DMS 273 treated with DMSO at 0.1 percent for 48 hours (cell line): ENCODE results near the gene VPS29.
"Not testable (repeated sequence)": the region's sequence is repeated elsewhere in the genome, so short reads cannot be mapped to it uniquely, and the experiment has no call there.

Experiments used
- DNase-seq: peaks from one replicate; lab custom pipeline; 2025; lab: John Stamatoyannopoulos, UW

VPS29 gene

GRCh38 chr12:110520876-110521712, 19.2 kb upstream of the VPS29 start:
- not testable (repeated sequence) for DNase-seq

DNA sequence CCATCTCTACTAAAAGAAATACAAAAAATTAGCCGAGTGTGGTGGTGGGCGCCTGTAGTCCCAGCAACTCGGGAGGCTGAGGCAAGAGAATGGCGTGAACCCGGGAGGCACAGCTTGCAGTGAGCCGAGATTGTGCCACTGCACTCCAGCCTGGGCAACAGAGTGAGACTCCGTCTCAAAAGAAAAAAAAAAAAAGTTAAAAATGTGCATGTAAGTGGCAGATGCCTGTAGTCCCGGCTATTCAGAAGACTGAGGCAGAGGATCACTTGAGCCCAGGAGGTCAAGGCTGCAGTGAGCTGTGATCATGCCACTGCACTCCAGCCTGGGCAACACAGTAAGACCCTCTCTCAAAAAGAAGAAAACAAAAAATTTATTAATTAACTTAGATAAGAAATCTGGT, 16.1 kb upstream of the VPS29 start:
- DNase-seq, result not testable (repeated sequence)

- DNase-seq, result no peak
Measured at GRCh38 chr12:110516995-110517394, 15.1 kb upstream of the VPS29 start.

DNA sequence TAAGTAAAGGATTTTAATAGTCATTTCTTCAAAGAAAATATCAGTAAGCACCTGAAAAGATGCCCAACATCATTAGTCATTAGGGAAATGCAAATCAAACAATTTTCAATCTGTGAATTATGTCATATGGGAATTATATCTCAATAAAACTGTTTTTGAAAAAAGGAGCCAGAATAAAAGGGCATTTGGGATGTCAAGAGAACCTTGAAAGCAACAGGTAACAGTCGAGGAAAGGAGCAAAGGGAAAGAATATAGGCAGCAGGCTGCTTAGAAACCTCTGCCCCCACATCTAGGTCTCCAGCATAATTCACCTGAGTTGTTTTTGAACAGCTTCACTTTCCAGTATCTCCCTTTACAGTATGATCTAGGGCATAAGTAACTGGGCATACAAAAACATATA, 12.5 kb upstream of the VPS29 start:
- no peak for DNase-seq

GRCh38 chr12:110513842-110514241, 11.9 kb upstream of the VPS29 start:
- DNase-seq, result no peak

DNA sequence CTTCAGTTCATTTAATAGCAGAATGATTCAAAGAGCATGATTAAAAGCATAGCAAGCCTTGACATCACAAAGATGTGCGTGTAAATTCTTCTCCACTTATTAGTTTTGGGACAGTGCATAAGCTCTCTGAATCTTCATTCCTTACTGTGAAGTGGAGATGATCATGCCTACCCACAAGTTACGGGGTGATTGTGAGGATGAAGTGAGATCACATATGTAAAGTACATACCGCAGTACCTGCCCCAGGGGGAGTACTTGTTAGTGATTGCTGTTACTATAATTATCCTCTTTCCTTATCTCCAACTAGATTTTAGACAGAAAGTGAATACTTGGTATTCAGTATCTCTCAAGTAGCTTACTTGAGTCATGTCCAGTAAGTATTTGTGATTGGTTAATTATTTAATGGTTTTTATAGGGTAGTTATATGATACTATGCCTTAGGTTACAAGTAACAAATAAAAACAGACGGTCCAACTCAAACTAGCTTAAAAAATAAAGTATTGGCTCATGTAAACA, 6.2 kb upstream of the VPS29 start:
- DNase-seq, result no peak

DNA sequence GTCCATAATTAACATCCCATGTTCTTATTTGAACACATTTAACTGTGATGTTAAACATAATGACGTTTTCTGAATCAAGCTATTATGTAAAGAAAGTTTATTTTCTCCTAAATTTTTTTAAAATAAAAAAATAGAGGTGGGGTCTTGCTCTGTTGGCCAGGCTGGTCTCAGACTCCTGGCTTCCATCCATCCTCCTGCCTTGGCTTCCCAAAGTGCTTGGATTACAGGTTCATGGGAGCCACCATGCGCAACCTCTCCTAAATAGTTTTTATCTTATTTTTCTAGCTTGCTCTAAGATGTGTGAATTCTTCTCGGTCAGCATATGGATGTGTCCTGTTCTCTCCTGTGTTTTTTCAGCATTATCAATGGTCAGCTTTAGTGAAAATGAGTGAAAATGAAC, 3.4 kb upstream of the VPS29 start:
- no peak for DNase-seq

DNA sequence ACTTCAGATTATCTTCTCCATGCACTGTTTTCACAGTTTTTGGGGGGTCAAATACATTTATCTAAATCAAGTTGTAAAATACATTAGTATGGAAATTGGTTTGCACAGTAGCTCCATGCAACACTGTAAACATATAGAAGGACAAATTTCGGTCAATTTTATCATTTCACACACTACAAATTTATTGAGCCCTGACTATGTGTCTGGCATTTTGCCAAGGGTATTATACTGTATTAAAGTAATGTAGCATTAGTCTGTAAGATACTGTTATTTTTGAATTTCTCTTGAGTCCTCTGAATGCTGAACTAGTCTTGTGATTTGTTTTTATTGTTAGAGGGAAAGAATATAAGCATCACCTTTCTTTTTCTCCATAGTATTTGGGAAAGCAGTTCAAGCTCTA, 1.5 kb upstream of the VPS29 start:
- DNase-seq, result no peak

DNA sequence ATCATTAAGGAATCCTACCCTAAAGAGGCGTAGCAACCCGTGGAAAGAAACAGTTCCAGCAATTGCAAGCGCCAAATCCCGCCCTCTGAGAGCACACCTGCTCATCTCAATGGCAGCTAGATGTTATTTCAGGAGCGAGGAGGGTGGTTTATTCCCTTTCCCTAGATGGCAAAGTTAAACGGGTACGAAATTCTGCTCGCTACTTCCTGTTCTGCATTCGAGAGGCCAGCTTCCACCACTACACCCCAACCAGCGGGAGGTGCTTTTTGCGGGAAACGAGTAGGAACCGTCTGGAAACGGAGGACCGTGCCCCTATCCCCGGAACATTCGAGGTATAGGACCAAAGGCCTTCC, 536 bp downstream of the VPS29 start:
- DNase-seq, result peak; percentile 28

DNA sequence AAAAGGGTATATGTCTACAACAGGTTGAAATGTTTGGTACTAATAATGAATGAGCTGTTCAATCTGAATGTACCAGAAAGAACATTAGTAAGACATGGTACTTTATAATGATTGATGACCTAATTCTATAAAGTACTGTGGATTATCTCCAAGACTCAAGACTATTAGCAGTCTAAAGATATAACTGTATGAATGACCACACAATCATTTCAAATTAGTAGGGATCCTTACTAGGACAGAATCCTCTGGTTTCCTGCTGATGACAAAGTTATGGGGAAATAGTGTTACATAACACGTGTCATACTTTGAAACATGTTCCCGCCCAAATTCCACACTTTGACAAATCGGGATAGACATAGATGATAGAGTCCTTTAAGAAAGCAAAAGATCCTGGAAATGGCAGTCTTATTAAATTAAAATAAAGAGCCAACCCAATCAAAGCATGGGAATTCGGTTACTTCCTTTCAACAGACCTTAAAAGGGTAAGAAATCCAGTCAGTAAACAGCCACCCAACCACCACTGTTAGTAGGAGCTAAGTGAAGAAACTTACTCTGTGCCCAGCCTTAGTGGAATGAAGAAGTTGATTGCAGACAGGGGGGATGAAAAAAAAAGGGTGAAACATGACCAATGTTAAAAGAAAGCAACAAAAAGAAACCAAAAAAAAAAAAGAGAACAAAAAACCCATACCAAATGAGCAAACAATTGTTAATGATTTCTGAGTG, 2.8 kb downstream of the VPS29 start:
- DNase-seq, result no peak

- DNase-seq, result no peak
Measured at GRCh38 chr12:110475426-110475825, 26.5 kb downstream of the VPS29 start.

DNA sequence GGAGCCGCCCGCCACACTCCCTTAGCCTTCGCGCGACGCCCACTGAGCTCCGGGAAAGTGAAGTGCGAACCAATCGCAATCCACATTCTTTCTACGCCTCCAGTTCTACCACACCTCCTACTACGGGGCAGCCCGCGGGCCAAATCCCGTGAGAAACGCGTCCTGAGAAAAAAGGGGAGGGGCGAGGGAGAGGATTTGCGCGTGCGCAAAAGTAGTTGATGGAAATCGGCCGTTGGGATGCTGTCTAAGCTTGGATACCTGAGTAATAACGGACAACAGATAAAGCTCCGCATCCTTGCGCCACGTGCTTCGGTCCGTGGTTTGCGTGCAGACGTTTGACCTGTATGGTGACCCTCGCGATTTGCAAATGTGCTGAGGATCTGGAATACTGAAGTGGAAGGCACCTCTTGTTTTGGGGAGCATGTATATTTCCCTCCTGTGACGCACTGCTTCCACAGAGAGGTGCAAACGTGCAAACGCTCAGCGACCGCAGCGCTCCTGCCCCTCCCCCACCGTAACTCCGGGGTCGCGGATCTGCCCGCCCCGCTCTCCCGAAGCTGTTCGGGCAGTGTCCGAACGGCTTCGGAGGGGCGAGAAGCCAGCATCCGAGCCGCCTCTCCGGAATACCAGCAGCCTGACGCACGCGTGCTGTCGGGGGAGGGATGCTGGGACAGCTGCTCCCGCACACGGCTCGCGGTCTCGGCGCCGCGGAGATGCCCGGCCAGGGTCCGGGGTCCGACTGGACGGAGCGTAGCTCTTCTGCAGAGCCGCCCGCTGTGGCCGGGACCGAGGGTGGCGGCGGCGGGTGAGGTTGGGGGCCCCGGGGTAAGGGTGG, 33.5 kb downstream of the VPS29 start, which contains the start of the genes FAM216A and GPN3:
Gene FAM216A (plus strand): TSS at position 632 of the 835 bp plus-strand sequence. CDS start 31 bp downstream, at position 663.
Gene GPN3 (minus strand): TSS at position 44 of the 835 bp plus-strand sequence. CDS start 54 bp downstream, outside the sequence.
- DNase-seq, result peak; percentile 95

GRCh38 chr12:110467847-110468213, 34.1 kb downstream of the VPS29 start:
- DNase-seq, result no peak

- DNase-seq, result no peak
Measured at GRCh38 chr12:110466791-110467190, 35.1 kb downstream of the VPS29 start.

DNA sequence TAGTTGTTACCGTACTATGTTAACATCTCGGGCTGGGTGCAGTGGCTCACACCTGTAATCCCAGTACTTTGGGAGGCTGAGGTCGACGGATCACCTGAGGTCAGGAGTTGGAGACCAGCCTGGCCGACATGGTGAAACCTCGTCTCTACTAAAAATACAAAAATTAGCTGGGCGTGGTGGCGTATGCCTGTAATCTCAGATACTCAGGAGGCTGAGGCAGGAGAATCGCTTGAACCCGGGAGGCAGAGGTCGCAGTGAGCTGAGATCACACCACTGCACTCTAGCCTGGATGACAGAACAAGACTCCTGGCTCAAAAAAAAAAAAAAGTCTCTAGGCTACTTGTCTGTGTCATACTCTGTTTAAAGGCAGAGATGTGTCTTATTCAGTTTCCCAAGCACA, 36.1 kb downstream of the VPS29 start:
- not testable (repeated sequence) for DNase-seq

DNA sequence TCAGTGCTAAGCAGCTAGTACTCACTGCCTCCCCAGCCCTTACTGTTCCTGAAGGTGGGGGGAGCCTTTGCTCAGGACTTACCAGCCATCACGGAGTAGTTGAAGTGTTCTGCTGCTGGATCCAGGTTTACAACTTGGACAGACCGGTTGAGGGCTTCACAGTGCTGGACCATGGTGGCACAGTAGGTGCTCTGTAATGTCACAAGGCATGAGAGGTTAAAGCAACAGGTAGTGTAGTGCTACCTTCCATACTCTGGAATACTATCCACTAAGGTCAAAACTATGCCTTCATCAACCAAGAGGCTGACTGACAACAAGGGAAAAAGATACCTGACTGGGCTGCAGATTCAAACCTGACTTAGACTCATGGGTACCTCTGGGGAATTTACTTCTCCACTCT, 36.9 kb downstream of the VPS29 start:
- DNase-seq, result no peak

GRCh38 chr12:110461189-110461588, 40.7 kb downstream of the VPS29 start:
- not testable (repeated sequence) for DNase-seq

GRCh38 chr12:110458756-110459155, 43.2 kb downstream of the VPS29 start:
- no peak for DNase-seq

DNA sequence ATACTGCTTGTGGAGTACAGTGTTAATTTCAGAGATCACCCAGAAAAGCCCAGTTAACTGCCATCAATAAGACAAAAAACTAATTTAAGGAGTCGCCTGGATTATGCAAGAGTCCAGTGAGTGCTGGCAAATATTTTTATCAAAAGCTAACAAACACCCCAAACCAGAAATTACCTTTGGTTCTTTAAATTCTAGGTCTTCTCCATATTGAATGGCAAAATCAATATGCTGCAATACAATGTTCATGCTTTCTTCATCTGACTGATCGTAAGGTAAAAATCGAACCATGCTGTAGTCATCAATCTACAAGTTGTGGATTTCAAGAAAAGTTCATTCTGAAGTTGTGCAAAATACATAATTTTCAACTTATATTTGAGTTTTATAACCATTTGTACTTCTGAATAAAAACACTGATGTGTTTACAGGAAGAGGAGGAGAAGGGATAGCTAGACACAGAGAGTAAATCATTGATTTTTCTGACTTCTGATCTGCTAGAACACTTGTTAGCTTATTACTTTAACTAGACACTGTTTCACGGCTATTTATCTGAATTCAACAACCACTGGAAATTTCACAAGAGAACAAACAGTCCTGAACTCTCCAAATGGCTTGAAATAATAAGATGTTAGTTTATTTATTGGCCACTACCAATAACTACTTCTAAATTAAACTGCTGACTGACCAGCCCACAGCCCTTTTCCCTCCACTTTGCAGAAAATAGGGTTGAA, 48.2 kb downstream of the VPS29 start:
- DNase-seq, result no peak

DNA sequence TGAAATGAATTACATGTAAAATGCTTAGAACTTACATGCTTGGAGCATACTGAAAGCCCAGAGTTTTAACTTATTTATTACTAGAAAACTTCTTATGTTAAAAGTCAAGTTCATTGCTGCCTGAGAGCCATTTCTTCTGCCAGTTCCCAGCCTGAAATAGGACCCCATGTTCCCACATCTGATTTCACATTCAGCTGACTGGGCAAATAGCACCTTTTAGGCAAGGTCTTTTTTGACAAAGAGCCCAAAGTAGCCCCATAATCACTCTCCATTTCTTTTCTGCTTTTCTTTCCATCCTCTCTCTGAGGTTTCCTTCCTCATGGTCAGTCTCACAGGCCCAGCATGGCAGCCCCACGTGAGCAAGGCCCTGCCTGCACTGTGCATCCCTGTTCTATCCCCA, 50.6 kb downstream of the VPS29 start:
- no peak for DNase-seq

GRCh38 chr12:110449799-110450497, 52.0 kb downstream of the VPS29 start, which contains the start of gene ARPC3:
Gene ARPC3, minus strand, starts transcription at chr12:110450337. Its CDS starts 77 bp downstream, at chr12:110450260.
- DNase-seq, result peak; percentile 64
